Muscle of leg (tissue), 11 donors: ENCODE measurements around the gene CSNK2A2. TPM values are rescaled to one million over a fixed set of nuclear protein-coding genes. Genes with fewer than 3 reads are reported as not detected.

Experiments used
- DNase-seq: peaks from one replicate; pipeline ENCODE4 v3.0.0; 2013
- H3K27ac ChIP-seq: one replicate; pipeline ENCODE4 v1.5.1; 2013; ENCODE audit warnings: mild to moderate bottlenecking, low read length, control low read depth
- H3K27me3 ChIP-seq: one replicate; pipeline ENCODE4 v1.6.1; 2013; ENCODE audit warnings: low read length; ENCODE audit not compliant: control insufficient read depth, insufficient read depth
- H3K36me3 ChIP-seq: one replicate; pipeline ENCODE4 v1.6.1; 2013; ENCODE audit warnings: low read length; ENCODE audit not compliant: control insufficient read depth, insufficient read depth
- H3K4me1 ChIP-seq: one replicate; pipeline ENCODE4 v1.6.1; 2013; ENCODE audit warnings: low read length; ENCODE audit not compliant: control insufficient read depth, insufficient read depth
- H3K4me3 ChIP-seq: one replicate; pipeline ENCODE4 v1.5.1; 2013; ENCODE audit warnings: low read length, control low read depth
- H3K9me3 ChIP-seq: replicated peaks from 2 replicates; pipeline ENCODE4 v1.6.1; 2013; ENCODE audit warnings: low read depth, low read length; ENCODE audit not compliant: control insufficient read depth
- WGBS: methylation state at CpG from one replicate; pipeline ENCODE4 v1.1.5; 2013; ENCODE audit warnings: missing lambda C conversion rate; ENCODE audit not compliant: insufficient coverage; 5-methylcytosine and 5-hydroxymethylcytosine counted together
- polyA plus RNA-seq, 8 donors: library from polyadenylated mRNA; unstranded; fragments of 120-200 nt; gene quantifications; one replicate each; pipeline versions ENCODE4 v1.2.1 to v1.2.3, GENCODE V29; 2013; ENCODE audit warnings: inconsistent platforms in 1 of 8, low replicate concordance in 1 of 8; ENCODE audit not compliant: insufficient read length in 8 of 8, insufficient read depth in 1 of 8
- total RNA-seq: library from RNA; stranded (reverse); fragments of 120-200 nt; gene quantifications from one replicate; pipeline ENCODE4 v1.2.4, GENCODE V29; 2013

Gene CSNK2A2
- total and polyA plus RNA-seq, 9 donors = 35.6 to 95.4 (median 81.3) TPM

GRCh38 chr16:58127033-58127556, 70.8 kb downstream of the CSNK2A2 start:
- 0% methylated on average over 1 of the region's 7 CpGs for WGBS
- DNase-seq = peak; percentile 80
- Histone ChIP-seq H3K27me3 (no peaks in the 10 kb centered on the region), H3K4me1 (peaks cover 34% of the 10 kb centered on the region), H3K4me3 (peak overlapping the region; percentile 98), H3K27ac (peak overlapping the region; percentile 100), H3K9me3 (peaks cover 8% of the 10 kb centered on the region), H3K36me3 (no peaks in the 10 kb centered on the region)

- no CpG with 5 or more reads among the region's 4 CpGs for WGBS
- Histone ChIP-seq H3K4me3 (peak overlapping the region; percentile 98), H3K9me3 (peaks cover 8% of the 10 kb centered on the region), H3K4me1 (peaks cover 40% of the 10 kb centered on the region), H3K27ac (peak overlapping the region; percentile 100), H3K27me3 (no peaks in the 10 kb centered on the region), H3K36me3 (no peaks in the 10 kb centered on the region)
- peak; percentile 29 for DNase-seq
Measured at GRCh38 chr16:58126451-58126961, 71.4 kb downstream of the CSNK2A2 start.

GRCh38 chr16:58125781-58126335, 72.0 kb downstream of the CSNK2A2 start:
- 59% methylated on average over 3 of the region's 10 CpGs for WGBS
- no peaks in the 10 kb centered on the region for H3K36me3 ChIP-seq
- peak overlapping the region; percentile 100 for H3K27ac ChIP-seq
- H3K4me1 ChIP-seq = peaks cover 46% of the 10 kb centered on the region
- H3K4me3 ChIP-seq = no peak overlapping the region
- peak; percentile 37 for DNase-seq
- H3K27me3 ChIP-seq = no peaks in the 10 kb centered on the region
- H3K9me3 ChIP-seq = peaks cover 8% of the 10 kb centered on the region

- H3K9me3 ChIP-seq = peaks cover 4% of the 10 kb centered on the region
- 78% methylated on average over 2 of the region's 4 CpGs for WGBS
- peak overlapping the region; percentile 35 for H3K27ac ChIP-seq
- H3K36me3 ChIP-seq = no peaks in the 10 kb centered on the region
- no peak for DNase-seq
- H3K4me3 ChIP-seq = no peak overlapping the region
- H3K27me3 ChIP-seq = no peaks in the 10 kb centered on the region
- H3K4me1 ChIP-seq = peaks cover 54% of the 10 kb centered on the region
Measured at GRCh38 chr16:58125041-58125440, 72.9 kb downstream of the CSNK2A2 start.

- no peak for DNase-seq
- H3K4me3 ChIP-seq = no peak overlapping the region
- no peaks in the 10 kb centered on the region for H3K9me3 ChIP-seq
- no CpG with 5 or more reads among the region's 1 CpG for WGBS
- peaks cover 54% of the 10 kb centered on the region for H3K4me1 ChIP-seq
- H3K27ac ChIP-seq = peak overlapping the region; percentile 0
- no peaks in the 10 kb centered on the region for H3K27me3 ChIP-seq
- no peaks in the 10 kb centered on the region for H3K36me3 ChIP-seq
Measured at GRCh38 chr16:58124601-58124915, 73.3 kb downstream of the CSNK2A2 start.

GRCh38 chr16:58123896-58124600, 73.9 kb downstream of the CSNK2A2 start:
- peak overlapping the region; percentile 47 for H3K27ac ChIP-seq
- H3K4me1 ChIP-seq = peaks cover 60% of the 10 kb centered on the region

GRCh38 chr16:58121132-58121531, 76.8 kb downstream of the CSNK2A2 start:
- no peaks in the 10 kb centered on the region for H3K27me3 ChIP-seq
- DNase-seq = no peak
- no peaks in the 10 kb centered on the region for H3K9me3 ChIP-seq
- peaks cover 53% of the 10 kb centered on the region for H3K4me1 ChIP-seq
- no CpG with 5 or more reads among the region's 6 CpGs for WGBS
- peaks cover 10% of the 10 kb centered on the region for H3K36me3 ChIP-seq
- peak overlapping the region; percentile 8 for H3K4me3 ChIP-seq
- peak overlapping the region; percentile 79 for H3K27ac ChIP-seq

More at GRCh38 chr16:58123896-58124600, 73.9 kb downstream of the CSNK2A2 start:
- H3K4me3 ChIP-seq = no peak overlapping the region
- DNase-seq = no peak
- H3K27me3 ChIP-seq = no peaks in the 10 kb centered on the region
- H3K36me3 ChIP-seq = no peaks in the 10 kb centered on the region
- WGBS = 84% methylated on average over 2 of the region's 8 CpGs
- H3K9me3 ChIP-seq = no peaks in the 10 kb centered on the region

GRCh38 chr16:58120234-58120633, 77.7 kb downstream of the CSNK2A2 start:
- Histone ChIP-seq H3K9me3 (no peaks in the 10 kb centered on the region), H3K4me3 (no peak overlapping the region), H3K36me3 (peaks cover 17% of the 10 kb centered on the region), H3K4me1 (peaks cover 51% of the 10 kb centered on the region), H3K27me3 (no peaks in the 10 kb centered on the region), H3K27ac (peak overlapping the region; percentile 79)
- WGBS = 54% methylated on average over 2 of the region's 3 CpGs
- no peak for DNase-seq

- peak; percentile 66 for DNase-seq
- no peaks in the 10 kb centered on the region for H3K9me3 ChIP-seq
- H3K4me3 ChIP-seq = no peak overlapping the region
- no peaks in the 10 kb centered on the region for H3K27me3 ChIP-seq
- peaks cover 52% of the 10 kb centered on the region for H3K4me1 ChIP-seq
- H3K27ac ChIP-seq = peak overlapping the region; percentile 47
- 84% methylated on average over 3 of the region's 8 CpGs for WGBS
- H3K36me3 ChIP-seq = peaks cover 25% of the 10 kb centered on the region
Measured at GRCh38 chr16:58119509-58119845, 78.4 kb downstream of the CSNK2A2 start.

GRCh38 chr16:58118801-58119508, 79.0 kb downstream of the CSNK2A2 start:
- Histone ChIP-seq H3K27me3 (no peaks in the 10 kb centered on the region), H3K4me1 (peaks cover 51% of the 10 kb centered on the region)
- WGBS = no CpG with 5 or more reads among the region's 5 CpGs

More at GRCh38 chr16:58118801-58119508, 79.0 kb downstream of the CSNK2A2 start:
- Histone ChIP-seq H3K27ac (peak overlapping the region; percentile 47), H3K4me3 (no peak overlapping the region), H3K9me3 (no peaks in the 10 kb centered on the region), H3K36me3 (peaks cover 28% of the 10 kb centered on the region)
- no peak for DNase-seq
